Liver (tissue), 9 donors: Measurements from ENCODE around the gene B3GAT1. TPM values are rescaled to one million over a fixed set of nuclear protein-coding genes. Genes with fewer than 3 reads are reported as not detected.

Experiments used
- DNase-seq: peaks from one replicate; pipeline ENCODE4 v3.0.0-alpha.2; 2017; ENCODE audit warnings: low spot score
- H3K27ac ChIP-seq, 2 donors: one replicate each; pipeline ENCODE4 v1.7.0; 2013; ENCODE audit warnings: inconsistent platforms in 2 of 2, low read length in 2 of 2, control low read depth in 1 of 2, low read depth in 1 of 2, mild to moderate bottlenecking in 1 of 2
- H3K27me3 ChIP-seq, 4 donors: one replicate each; pipeline versions ENCODE4 v1.6.1 to v1.7.0; 2013; ENCODE audit warnings: low read length in 3 of 4, inconsistent platforms in 1 of 4, mild to moderate bottlenecking in 1 of 4, moderate library complexity in 1 of 4; ENCODE audit not compliant: control insufficient read depth in 4 of 4, insufficient read depth in 4 of 4
- H3K36me3 ChIP-seq, 4 donors: one replicate each; pipeline versions ENCODE4 v1.6.1 to v1.7.0; 2013; ENCODE audit warnings: low read length in 3 of 4, mild to moderate bottlenecking in 3 of 4, low read depth in 1 of 4, moderate library complexity in 1 of 4; ENCODE audit not compliant: control insufficient read depth in 4 of 4, insufficient read depth in 3 of 4
- H3K4me1 ChIP-seq, 4 donors: one replicate each; pipeline versions ENCODE4 v1.6.1 to v1.7.0; 2013; ENCODE audit warnings: low read length in 3 of 4, mild to moderate bottlenecking in 3 of 4, moderate library complexity in 1 of 4; ENCODE audit not compliant: control insufficient read depth in 4 of 4, insufficient read depth in 4 of 4
- H3K4me3 ChIP-seq, 3 donors: one replicate each; pipeline versions ENCODE4 v1.6.1 to v1.7.0; 2013; ENCODE audit warnings: low read length in 3 of 3, control low read depth in 1 of 3, low read depth in 1 of 3, mild to moderate bottlenecking in 1 of 3
- H3K9ac ChIP-seq, 2 donors: one replicate each; pipeline ENCODE4 v1.7.0; 2013; ENCODE audit warnings: low read length in 2 of 2, mild to moderate bottlenecking in 2 of 2, moderate library complexity in 2 of 2, control low read depth in 1 of 2, low read depth in 1 of 2
- H3K9me3 ChIP-seq, 4 donors: one replicate each; pipeline versions ENCODE4 v1.6.1 to v1.7.0; 2013; ENCODE audit warnings: low read length in 3 of 4; ENCODE audit not compliant: control insufficient read depth in 4 of 4
- CTCF ChIP-seq: fragments of 150-350 bp; IDR thresholded peaks from 2 replicates; pipeline ENCODE4 v1.5.1; 2017; ENCODE audit warnings: improper control_type of control experiment, low read depth, low read length; ENCODE audit not compliant: missing input control
- EGR1 ChIP-seq, 2 donors: IDR thresholded peaks; 2 replicates each; pipeline ENCODE4 v1.6.1; 2016 to 2018; ENCODE audit warnings: antibody characterized with exemption in 2 of 2, low read depth in 2 of 2
- FOXA1 ChIP-seq: IDR thresholded peaks from 2 replicates; pipeline ENCODE4 v1.6.1; 2016; ENCODE audit warnings: antibody characterized with exemption
- FOXA2 ChIP-seq: IDR thresholded peaks from 2 replicates; pipeline ENCODE4 v1.6.1; 2016; ENCODE audit warnings: antibody characterized with exemption
- GABPA ChIP-seq, 2 donors: IDR thresholded peaks in 1 of 2; conservative IDR thresholded peaks in 1 of 2; 2 replicates each; pipeline ENCODE4 v1.6.1; 2016; ENCODE audit warnings: antibody characterized with exemption in 2 of 2, mild to moderate bottlenecking in 1 of 2, moderate library complexity in 1 of 2
- HNF4A ChIP-seq, 2 donors: conservative IDR thresholded peaks; 2 replicates each; pipeline ENCODE4 v1.6.1; 2016; ENCODE audit warnings: antibody characterized with exemption in 2 of 2, mild to moderate bottlenecking in 2 of 2
- HNF4G ChIP-seq: IDR thresholded peaks from 2 replicates; pipeline ENCODE4 v1.6.1; 2016; ENCODE audit warnings: antibody characterized with exemption
- JUND ChIP-seq, 2 donors: IDR thresholded peaks; 2 replicates each; pipeline ENCODE4 v1.6.1; 2016; ENCODE audit warnings: antibody characterized with exemption in 2 of 2
- NR2F2 ChIP-seq: IDR thresholded peaks from 2 replicates; pipeline ENCODE4 v1.6.1; 2016; ENCODE audit warnings: antibody characterized with exemption
- RAD21 ChIP-seq, 2 donors: IDR thresholded peaks; 2 replicates each; pipeline ENCODE4 v1.6.1; 2016; ENCODE audit warnings: antibody characterized with exemption in 2 of 2, mild to moderate bottlenecking in 2 of 2
- RXRA ChIP-seq, 2 donors: IDR thresholded peaks; 2 replicates each; pipeline ENCODE4 v1.6.1; 2017 to 2018; ENCODE audit warnings: antibody characterized with exemption in 2 of 2, mild to moderate bottlenecking in 1 of 2
- SP1 ChIP-seq: IDR thresholded peaks from 2 replicates; pipeline ENCODE4 v1.6.1; 2018; ENCODE audit warnings: antibody characterized with exemption, mild to moderate bottlenecking
- TAF1 ChIP-seq: conservative IDR thresholded peaks from 2 replicates; pipeline ENCODE4 v1.6.1; 2016; ENCODE audit warnings: antibody characterized with exemption, mild to moderate bottlenecking
- YY1 ChIP-seq: IDR thresholded peaks from 2 replicates; pipeline ENCODE4 v1.6.1; 2016; ENCODE audit warnings: antibody characterized with exemption, mild to moderate bottlenecking
- ZBTB33 ChIP-seq: IDR thresholded peaks from 2 replicates; pipeline ENCODE4 v1.6.1; 2016; ENCODE audit warnings: antibody characterized with exemption
- WGBS: extraction: QIAGEN DNeasy Blood & Tissue Kit; methylation state at CpG from one replicate; pipeline ENCODE4 v1.1.7; 2013; 5-methylcytosine and 5-hydroxymethylcytosine counted together
- polyA plus RNA-seq, 2 donors: library from polyadenylated mRNA; stranded (reverse) in 1 of 2; unstranded in 1 of 2; fragments of 200-250 nt in 1 of 2; fragments of >200 nt in 1 of 2; fragmentation: Nextera tagmentation in 1 of 2; extraction: Ambion mirVana in 1 of 2; gene quantifications; one replicate each; pipeline versions ENCODE4 v1.2.1 to v1.2.3, GENCODE V29; 2013 to 2015
- total RNA-seq, 2 donors: library from RNA; depleted of rRNA; stranded (reverse); fragments of >200 nt; gene quantifications; one replicate each; pipeline ENCODE4 v1.2.3, GENCODE V29; 2014
- TF ChIP-seq, protein P1 (sequence below): IDR thresholded peaks from 2 replicates; pipeline ENCODE4 v1.6.1; 2016; ENCODE audit warnings: antibody characterized with exemption, mild to moderate bottlenecking
- TF ChIP-seq, protein P2 (sequence below): IDR thresholded peaks from 2 replicates; pipeline ENCODE4 v1.6.1; 2016; ENCODE audit warnings: antibody characterized with exemption
- TF ChIP-seq, protein P3 (sequence below): IDR thresholded peaks from 2 replicates; pipeline ENCODE4 v1.6.1; 2016; ENCODE audit warnings: antibody characterized with exemption
- donor health status: healthy.
- donor health status: healthy.
- donor health status: healthy.
- donor health status: healthy.
- donor health status: healthy.

The B3GAT1 gene
- total and polyA plus RNA-seq, 4 donors: 0.13 to 6.6 (median 0.25) TPM; not detected in 1

DNA sequence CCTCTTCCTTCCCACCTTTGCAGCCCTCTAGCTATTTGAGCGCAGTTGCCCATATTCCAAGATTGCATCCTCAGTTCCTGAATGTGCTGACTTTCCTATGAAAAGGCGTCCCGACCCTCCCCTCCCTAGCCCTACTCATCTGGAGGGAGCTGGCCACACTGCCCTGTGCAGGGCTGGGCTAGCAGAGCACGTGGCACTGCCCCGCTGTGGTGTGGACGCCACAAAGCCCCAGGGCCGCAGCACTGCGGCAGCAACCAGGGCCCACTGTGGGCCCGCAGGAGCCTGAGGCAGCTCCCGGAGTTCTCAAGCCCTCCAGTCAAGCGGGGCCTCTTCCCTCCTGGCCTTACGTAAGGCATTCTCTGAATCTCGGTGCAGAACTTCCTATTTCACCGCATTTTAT is 27.6 kb downstream of the B3GAT1 start:
- 88% methylated on average over 14 of the region's 14 CpGs for WGBS

More for the DNA sequence above, 27.6 kb downstream of the B3GAT1 start:
- Histone ChIP-seq H3K36me3 (peaks cover 0 to 2% (median 0%) of the 10 kb centered on the region in 4 donors), H3K9me3 (no peaks in the 10 kb centered on the region), H3K4me3 (no peak overlapping the region), H3K4me1 (no peaks in the 10 kb centered on the region), H3K27me3 (no peaks in the 10 kb centered on the region), H3K9ac (no peak overlapping the region), H3K27ac (no peak overlapping the region)
- no peak for TF ChIP-seq SP1
- no peak for TF ChIP-seq GABPA (IDR thresholded peaks at IDR 0.05 in 1 of 2, conservative IDR thresholded peaks at IDR 0.05 in 1 of 2)
- no peak for TF ChIP-seq HNF4G
- TF ChIP-seq HNF4A (conservative IDR thresholded peaks at IDR 0.05): no peak
- TF ChIP-seq NR2F2: no peak
- TF ChIP-seq, protein P1, sequence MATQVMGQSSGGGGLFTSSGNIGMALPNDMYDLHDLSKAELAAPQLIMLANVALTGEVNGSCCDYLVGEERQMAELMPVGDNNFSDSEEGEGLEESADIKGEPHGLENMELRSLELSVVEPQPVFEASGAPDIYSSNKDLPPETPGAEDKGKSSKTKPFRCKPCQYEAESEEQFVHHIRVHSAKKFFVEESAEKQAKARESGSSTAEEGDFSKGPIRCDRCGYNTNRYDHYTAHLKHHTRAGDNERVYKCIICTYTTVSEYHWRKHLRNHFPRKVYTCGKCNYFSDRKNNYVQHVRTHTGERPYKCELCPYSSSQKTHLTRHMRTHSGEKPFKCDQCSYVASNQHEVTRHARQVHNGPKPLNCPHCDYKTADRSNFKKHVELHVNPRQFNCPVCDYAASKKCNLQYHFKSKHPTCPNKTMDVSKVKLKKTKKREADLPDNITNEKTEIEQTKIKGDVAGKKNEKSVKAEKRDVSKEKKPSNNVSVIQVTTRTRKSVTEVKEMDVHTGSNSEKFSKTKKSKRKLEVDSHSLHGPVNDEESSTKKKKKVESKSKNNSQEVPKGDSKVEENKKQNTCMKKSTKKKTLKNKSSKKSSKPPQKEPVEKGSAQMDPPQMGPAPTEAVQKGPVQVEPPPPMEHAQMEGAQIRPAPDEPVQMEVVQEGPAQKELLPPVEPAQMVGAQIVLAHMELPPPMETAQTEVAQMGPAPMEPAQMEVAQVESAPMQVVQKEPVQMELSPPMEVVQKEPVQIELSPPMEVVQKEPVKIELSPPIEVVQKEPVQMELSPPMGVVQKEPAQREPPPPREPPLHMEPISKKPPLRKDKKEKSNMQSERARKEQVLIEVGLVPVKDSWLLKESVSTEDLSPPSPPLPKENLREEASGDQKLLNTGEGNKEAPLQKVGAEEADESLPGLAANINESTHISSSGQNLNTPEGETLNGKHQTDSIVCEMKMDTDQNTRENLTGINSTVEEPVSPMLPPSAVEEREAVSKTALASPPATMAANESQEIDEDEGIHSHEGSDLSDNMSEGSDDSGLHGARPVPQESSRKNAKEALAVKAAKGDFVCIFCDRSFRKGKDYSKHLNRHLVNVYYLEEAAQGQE: no peak
- TF ChIP-seq RAD21 (IDR thresholded peaks at IDR 0.05): no peak
- no peak for TF ChIP-seq FOXA2
- TF ChIP-seq CTCF: no peak
- TF ChIP-seq ZBTB33: no peak
- TF ChIP-seq FOXA1: no peak
- TF ChIP-seq, protein P2, sequence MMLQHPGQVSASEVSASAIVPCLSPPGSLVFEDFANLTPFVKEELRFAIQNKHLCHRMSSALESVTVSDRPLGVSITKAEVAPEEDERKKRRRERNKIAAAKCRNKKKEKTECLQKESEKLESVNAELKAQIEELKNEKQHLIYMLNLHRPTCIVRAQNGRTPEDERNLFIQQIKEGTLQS: no peak
- no peak for TF ChIP-seq YY1
- TF ChIP-seq RXRA (IDR thresholded peaks at IDR 0.05): no peak
- no peak for TF ChIP-seq JUND (IDR thresholded peaks at IDR 0.05)
- TF ChIP-seq, protein P3, sequence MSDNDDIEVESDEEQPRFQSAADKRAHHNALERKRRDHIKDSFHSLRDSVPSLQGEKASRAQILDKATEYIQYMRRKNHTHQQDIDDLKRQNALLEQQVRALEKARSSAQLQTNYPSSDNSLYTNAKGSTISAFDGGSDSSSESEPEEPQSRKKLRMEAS: no peak
- TF ChIP-seq EGR1 (IDR thresholded peaks at IDR 0.05; ENCODE audit: low read depth in 2 of 2): no peak
- TF ChIP-seq TAF1: no peak
- no peak for DNase-seq
